NB4 (cell line): ENCODE data around the gene GPX4.

Source experiments
- POLR2A ChIP-seq: IDR thresholded peaks from 2 replicates; pipeline ENCODE4 v1.6.1; 2011; ENCODE audit warnings: mild to moderate bottlenecking; ENCODE audit not compliant: insufficient read length; ENCODE audit errors: extremely low read depth
- TF ChIP-seq, protein P1 (sequence below): IDR thresholded peaks from 2 replicates; pipeline ENCODE4 v1.6.1; 2011; ENCODE audit warnings: low read depth, low read length
- TF ChIP-seq, protein P2 (sequence below): IDR thresholded peaks from one replicate; pipeline ENCODE4 v1.5.1; 2012; ENCODE audit warnings: low read depth, low read length

DNA sequence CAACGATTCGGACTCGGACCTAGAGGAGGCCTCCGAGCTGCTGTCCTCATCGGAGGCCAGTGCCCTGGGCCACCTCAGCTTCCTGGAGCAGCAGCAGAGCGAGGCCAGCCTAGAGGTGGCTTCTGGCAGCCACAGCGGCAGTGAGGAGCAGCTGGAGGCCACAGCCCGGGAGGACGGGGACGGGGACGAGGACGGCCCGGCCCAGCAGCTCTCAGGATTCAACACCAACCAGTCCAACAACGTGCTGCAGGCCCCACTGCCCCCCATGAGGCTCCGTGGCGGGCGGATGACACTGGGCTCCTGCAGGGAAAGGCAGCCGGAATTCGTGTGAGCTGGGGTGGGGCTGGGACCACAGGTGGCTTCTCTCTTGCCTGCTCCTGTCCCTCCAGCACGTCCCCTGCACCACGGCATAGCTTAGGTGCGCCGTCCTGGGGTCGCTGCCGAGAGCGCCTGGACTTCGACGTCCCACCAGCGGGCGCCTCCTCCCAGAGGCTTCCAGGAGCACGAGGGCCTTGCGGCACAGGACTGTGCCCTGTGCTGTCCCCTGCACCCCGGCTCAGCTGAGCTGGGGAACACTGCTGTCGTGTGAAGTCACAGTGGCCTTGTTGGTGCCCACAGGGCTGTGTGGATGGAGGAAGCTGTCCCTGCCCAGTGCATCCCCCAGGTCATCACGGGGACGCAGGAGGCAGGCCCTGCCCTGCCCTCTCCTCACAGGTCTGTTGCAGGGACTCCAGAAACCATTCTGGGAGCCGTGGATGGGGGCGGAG is 17.9 kb upstream of the GPX4 start:
- TF ChIP-seq POLR2A, result no peak
- TF ChIP-seq, protein P1, sequence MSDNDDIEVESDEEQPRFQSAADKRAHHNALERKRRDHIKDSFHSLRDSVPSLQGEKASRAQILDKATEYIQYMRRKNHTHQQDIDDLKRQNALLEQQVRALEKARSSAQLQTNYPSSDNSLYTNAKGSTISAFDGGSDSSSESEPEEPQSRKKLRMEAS, result no peak
- TF ChIP-seq, protein P2, sequence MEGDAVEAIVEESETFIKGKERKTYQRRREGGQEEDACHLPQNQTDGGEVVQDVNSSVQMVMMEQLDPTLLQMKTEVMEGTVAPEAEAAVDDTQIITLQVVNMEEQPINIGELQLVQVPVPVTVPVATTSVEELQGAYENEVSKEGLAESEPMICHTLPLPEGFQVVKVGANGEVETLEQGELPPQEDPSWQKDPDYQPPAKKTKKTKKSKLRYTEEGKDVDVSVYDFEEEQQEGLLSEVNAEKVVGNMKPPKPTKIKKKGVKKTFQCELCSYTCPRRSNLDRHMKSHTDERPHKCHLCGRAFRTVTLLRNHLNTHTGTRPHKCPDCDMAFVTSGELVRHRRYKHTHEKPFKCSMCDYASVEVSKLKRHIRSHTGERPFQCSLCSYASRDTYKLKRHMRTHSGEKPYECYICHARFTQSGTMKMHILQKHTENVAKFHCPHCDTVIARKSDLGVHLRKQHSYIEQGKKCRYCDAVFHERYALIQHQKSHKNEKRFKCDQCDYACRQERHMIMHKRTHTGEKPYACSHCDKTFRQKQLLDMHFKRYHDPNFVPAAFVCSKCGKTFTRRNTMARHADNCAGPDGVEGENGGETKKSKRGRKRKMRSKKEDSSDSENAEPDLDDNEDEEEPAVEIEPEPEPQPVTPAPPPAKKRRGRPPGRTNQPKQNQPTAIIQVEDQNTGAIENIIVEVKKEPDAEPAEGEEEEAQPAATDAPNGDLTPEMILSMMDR, result no peak
